WI38 (cell line): ENCODE measurements around the gene NRG4.
"Not testable (repeated sequence)": the region's sequence is repeated elsewhere in the genome, so short reads cannot be mapped to it uniquely, and the experiment has no call there.

Source experiments
- H3K4me3 ChIP-seq: 2 replicates; pipeline ENCODE4 v1.5.1; 2011; ENCODE audit warnings: low read depth, mild to moderate bottlenecking, control low read depth, low read length
- CTCF ChIP-seq: IDR thresholded peaks from 2 replicates; pipeline ENCODE4 v1.5.1; 2012; ENCODE audit warnings: low read depth, mild to moderate bottlenecking, control low read depth, low read length

The NRG4 gene

GRCh38 chr15:75989045-75989444 lies 23.2 kb downstream of the NRG4 start:
- H3K4me3 ChIP-seq: no peak overlapping the region
- TF ChIP-seq CTCF: no peak

- no peak overlapping the region for H3K4me3 ChIP-seq
- no peak for TF ChIP-seq CTCF
Measured at GRCh38 chr15:75985971-75986370, 26.3 kb downstream of the NRG4 start.

GRCh38 chr15:75984706-75985105 lies 27.5 kb downstream of the NRG4 start:
- not testable (repeated sequence) for H3K4me3 ChIP-seq

- no peak overlapping the region for H3K4me3 ChIP-seq
- no peak for TF ChIP-seq CTCF
Measured at GRCh38 chr15:75982468-75982867, 29.8 kb downstream of the NRG4 start.

- no peak overlapping the region for H3K4me3 ChIP-seq
- no peak for TF ChIP-seq CTCF
Measured at GRCh38 chr15:75981149-75981815, 30.9 kb downstream of the NRG4 start.

- not testable (repeated sequence) for H3K4me3 ChIP-seq
Measured at GRCh38 chr15:75976766-75977165, 35.5 kb downstream of the NRG4 start.

GRCh38 chr15:75966073-75966472 lies 46.2 kb downstream of the NRG4 start:
- TF ChIP-seq CTCF: no peak
- no peak overlapping the region for H3K4me3 ChIP-seq

GRCh38 chr15:75961331-75961730 lies 50.9 kb downstream of the NRG4 start:
- H3K4me3 ChIP-seq: no peak overlapping the region
- TF ChIP-seq CTCF: no peak
